Liver (tissue), 3 donors: Measurements from ENCODE around the gene ZC3H13.

Experiments
- GABPA ChIP-seq, 2 donors: IDR thresholded peaks in 1 of 2; conservative IDR thresholded peaks in 1 of 2; 2 replicates each; pipeline ENCODE4 v1.6.1; 2016; ENCODE audit warnings: antibody characterized with exemption in 2 of 2, mild to moderate bottlenecking in 1 of 2, moderate library complexity in 1 of 2
- JUND ChIP-seq, 2 donors: IDR thresholded peaks; 2 replicates each; pipeline ENCODE4 v1.6.1; 2016; ENCODE audit warnings: antibody characterized with exemption in 2 of 2
- TAF1 ChIP-seq: conservative IDR thresholded peaks from 2 replicates; pipeline ENCODE4 v1.6.1; 2016; ENCODE audit warnings: antibody characterized with exemption, mild to moderate bottlenecking
- YY1 ChIP-seq: IDR thresholded peaks from 2 replicates; pipeline ENCODE4 v1.6.1; 2016; ENCODE audit warnings: antibody characterized with exemption, mild to moderate bottlenecking
- TF ChIP-seq, protein P1 (sequence below): fragments of 150-350 bp; IDR thresholded peaks from 2 replicates; pipeline ENCODE4 v1.5.1; 2017; ENCODE audit warnings: improper control_type of control experiment, low read depth, low read length; ENCODE audit not compliant: missing input control
- TF ChIP-seq, protein P2 (sequence below): IDR thresholded peaks from 2 replicates; pipeline ENCODE4 v1.6.1; 2016; ENCODE audit warnings: antibody characterized with exemption, mild to moderate bottlenecking
- donor health status: healthy.
- donor health status: healthy.

DNA sequence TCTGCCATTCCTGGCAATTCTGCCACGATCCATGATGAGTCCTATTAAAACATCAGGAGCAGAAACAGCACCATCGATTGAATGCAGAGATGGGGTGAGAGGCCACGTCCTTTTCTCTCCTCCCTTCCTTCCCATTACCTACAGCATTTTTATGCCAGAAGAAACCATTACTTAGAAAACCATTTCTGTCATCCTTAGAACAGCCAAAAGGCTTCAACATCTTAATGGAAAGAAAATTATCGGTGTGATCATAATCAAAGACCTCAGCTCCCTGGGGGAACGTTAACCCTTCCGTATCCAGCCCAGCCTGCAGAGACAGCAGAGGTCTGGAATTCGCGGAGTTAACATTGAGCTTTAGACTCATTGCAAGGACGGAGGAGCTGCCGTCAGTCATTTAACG, 145.0 kb downstream of the ZC3H13 start:
- TF ChIP-seq, protein P1, sequence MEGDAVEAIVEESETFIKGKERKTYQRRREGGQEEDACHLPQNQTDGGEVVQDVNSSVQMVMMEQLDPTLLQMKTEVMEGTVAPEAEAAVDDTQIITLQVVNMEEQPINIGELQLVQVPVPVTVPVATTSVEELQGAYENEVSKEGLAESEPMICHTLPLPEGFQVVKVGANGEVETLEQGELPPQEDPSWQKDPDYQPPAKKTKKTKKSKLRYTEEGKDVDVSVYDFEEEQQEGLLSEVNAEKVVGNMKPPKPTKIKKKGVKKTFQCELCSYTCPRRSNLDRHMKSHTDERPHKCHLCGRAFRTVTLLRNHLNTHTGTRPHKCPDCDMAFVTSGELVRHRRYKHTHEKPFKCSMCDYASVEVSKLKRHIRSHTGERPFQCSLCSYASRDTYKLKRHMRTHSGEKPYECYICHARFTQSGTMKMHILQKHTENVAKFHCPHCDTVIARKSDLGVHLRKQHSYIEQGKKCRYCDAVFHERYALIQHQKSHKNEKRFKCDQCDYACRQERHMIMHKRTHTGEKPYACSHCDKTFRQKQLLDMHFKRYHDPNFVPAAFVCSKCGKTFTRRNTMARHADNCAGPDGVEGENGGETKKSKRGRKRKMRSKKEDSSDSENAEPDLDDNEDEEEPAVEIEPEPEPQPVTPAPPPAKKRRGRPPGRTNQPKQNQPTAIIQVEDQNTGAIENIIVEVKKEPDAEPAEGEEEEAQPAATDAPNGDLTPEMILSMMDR: no peak
- TF ChIP-seq, protein P2, sequence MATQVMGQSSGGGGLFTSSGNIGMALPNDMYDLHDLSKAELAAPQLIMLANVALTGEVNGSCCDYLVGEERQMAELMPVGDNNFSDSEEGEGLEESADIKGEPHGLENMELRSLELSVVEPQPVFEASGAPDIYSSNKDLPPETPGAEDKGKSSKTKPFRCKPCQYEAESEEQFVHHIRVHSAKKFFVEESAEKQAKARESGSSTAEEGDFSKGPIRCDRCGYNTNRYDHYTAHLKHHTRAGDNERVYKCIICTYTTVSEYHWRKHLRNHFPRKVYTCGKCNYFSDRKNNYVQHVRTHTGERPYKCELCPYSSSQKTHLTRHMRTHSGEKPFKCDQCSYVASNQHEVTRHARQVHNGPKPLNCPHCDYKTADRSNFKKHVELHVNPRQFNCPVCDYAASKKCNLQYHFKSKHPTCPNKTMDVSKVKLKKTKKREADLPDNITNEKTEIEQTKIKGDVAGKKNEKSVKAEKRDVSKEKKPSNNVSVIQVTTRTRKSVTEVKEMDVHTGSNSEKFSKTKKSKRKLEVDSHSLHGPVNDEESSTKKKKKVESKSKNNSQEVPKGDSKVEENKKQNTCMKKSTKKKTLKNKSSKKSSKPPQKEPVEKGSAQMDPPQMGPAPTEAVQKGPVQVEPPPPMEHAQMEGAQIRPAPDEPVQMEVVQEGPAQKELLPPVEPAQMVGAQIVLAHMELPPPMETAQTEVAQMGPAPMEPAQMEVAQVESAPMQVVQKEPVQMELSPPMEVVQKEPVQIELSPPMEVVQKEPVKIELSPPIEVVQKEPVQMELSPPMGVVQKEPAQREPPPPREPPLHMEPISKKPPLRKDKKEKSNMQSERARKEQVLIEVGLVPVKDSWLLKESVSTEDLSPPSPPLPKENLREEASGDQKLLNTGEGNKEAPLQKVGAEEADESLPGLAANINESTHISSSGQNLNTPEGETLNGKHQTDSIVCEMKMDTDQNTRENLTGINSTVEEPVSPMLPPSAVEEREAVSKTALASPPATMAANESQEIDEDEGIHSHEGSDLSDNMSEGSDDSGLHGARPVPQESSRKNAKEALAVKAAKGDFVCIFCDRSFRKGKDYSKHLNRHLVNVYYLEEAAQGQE: no peak
- TF ChIP-seq JUND (IDR thresholded peaks at IDR 0.05): no peak
- no peak for TF ChIP-seq YY1
- no peak for TF ChIP-seq GABPA (IDR thresholded peaks at IDR 0.05 in 1 of 2, conservative IDR thresholded peaks at IDR 0.05 in 1 of 2)
- no peak for TF ChIP-seq TAF1
